Measurements from ENCODE around the gene CTIF.

- no peak for TF ChIP-seq CTCF (IDR thresholded peaks at IDR 0.05)
- no peak for TF ChIP-seq POLR2A (IDR thresholded peaks at IDR 0.05)
Observed at GRCh38 chr18:48492880-48493279, 46.0 kb upstream of the CTIF start.

Measured in heart left ventricle (tissue), 13 donors.